ENCODE measurements around the gene FAM53A. TPM values are rescaled to one million over a fixed set of nuclear protein-coding genes. Genes with fewer than 3 reads are reported as not detected.

Gene FAM53A
- total RNA-seq, 1 experiment from 2014 or later: 1.6 TPM

- H3K9me3 ChIP-seq (ENCODE audit: low read depth, low read length, poor library complexity, severe bottlenecking): no peaks in the 10 kb centered on the region
- H3K27ac ChIP-seq (ENCODE audit: low read depth, low read length, poor library complexity, severe bottlenecking): no peak overlapping the region
- TF ChIP-seq EZH2 (IDR thresholded peaks at IDR 0.05; ENCODE audit: borderline replicate concordance, low read depth, low read length, poor library complexity, severe bottlenecking) (no peak), CTCF (conservative IDR thresholded peaks at IDR 0.05; ENCODE audit: low read depth, low read length) (no peak)
- DNase-seq (ENCODE audit: low spot score): no peak
- H3K4me1 ChIP-seq (ENCODE audit: insufficient read depth, low read length, poor library complexity, severe bottlenecking): peaks cover 10% of the 10 kb centered on the region
- CTCF ChIA-PET: no interaction called here
- H3K36me3 ChIP-seq (ENCODE audit: insufficient read depth, low read length, poor library complexity, severe bottlenecking): peaks cover 27% of the 10 kb centered on the region
- POLR2A ChIA-PET (ENCODE audit: low non-redundant PET): interaction anchor here (0.5 kb wide), 1 partner anchor 163 kb away, joined by 6 read pairs; no protein-coding TSS in a partner anchor
- no TSS peak for BruUV-seq (replicated peaks)
- no peaks in the 10 kb centered on the region for H3K27me3 ChIP-seq (replicated peaks; ENCODE audit: insufficient read depth, low read depth, low read length, poor library complexity)
- no peak overlapping the region for H3K4me3 ChIP-seq (ENCODE audit: low read depth, low read length, poor library complexity, severe bottlenecking)
- intact Hi-C loops (cut with micrococcal nuclease; ENCODE audit: unreplicated experiment): no loop called here
Measured at GRCh38 chr4:1717129-1718094, 33.3 kb upstream of the FAM53A start.

- no peaks in the 10 kb centered on the region for H3K27me3 ChIP-seq (replicated peaks; ENCODE audit: insufficient read depth, low read depth, low read length, poor library complexity)
- TF ChIP-seq CTCF (conservative IDR thresholded peaks at IDR 0.05; ENCODE audit: low read depth, low read length) (no peak), EZH2 (IDR thresholded peaks at IDR 0.05; ENCODE audit: borderline replicate concordance, low read depth, low read length, poor library complexity, severe bottlenecking) (no peak)
- POLR2A ChIA-PET (ENCODE audit: low non-redundant PET): interaction anchor here (0.5 kb wide), 1 partner anchor 164 kb away, joined by 6 read pairs; no protein-coding TSS in a partner anchor
- no peak overlapping the region for H3K4me3 ChIP-seq (ENCODE audit: low read depth, low read length, poor library complexity, severe bottlenecking)
- peaks cover 10% of the 10 kb centered on the region for H3K4me1 ChIP-seq (ENCODE audit: insufficient read depth, low read length, poor library complexity, severe bottlenecking)
- no peaks in the 10 kb centered on the region for H3K9me3 ChIP-seq (ENCODE audit: low read depth, low read length, poor library complexity, severe bottlenecking)
- peak overlapping the region; percentile 13 for H3K27ac ChIP-seq (ENCODE audit: low read depth, low read length, poor library complexity, severe bottlenecking)
- CTCF ChIA-PET: no interaction called here
- intact Hi-C loops (cut with micrococcal nuclease; ENCODE audit: unreplicated experiment): no loop called here
- DNase-seq (ENCODE audit: low spot score): no peak
- BruUV-seq (replicated peaks): no TSS peak
- H3K36me3 ChIP-seq (ENCODE audit: insufficient read depth, low read length, poor library complexity, severe bottlenecking): peaks cover 27% of the 10 kb centered on the region
Measured at GRCh38 chr4:1716065-1716945, 32.2 kb upstream of the FAM53A start.

DNA sequence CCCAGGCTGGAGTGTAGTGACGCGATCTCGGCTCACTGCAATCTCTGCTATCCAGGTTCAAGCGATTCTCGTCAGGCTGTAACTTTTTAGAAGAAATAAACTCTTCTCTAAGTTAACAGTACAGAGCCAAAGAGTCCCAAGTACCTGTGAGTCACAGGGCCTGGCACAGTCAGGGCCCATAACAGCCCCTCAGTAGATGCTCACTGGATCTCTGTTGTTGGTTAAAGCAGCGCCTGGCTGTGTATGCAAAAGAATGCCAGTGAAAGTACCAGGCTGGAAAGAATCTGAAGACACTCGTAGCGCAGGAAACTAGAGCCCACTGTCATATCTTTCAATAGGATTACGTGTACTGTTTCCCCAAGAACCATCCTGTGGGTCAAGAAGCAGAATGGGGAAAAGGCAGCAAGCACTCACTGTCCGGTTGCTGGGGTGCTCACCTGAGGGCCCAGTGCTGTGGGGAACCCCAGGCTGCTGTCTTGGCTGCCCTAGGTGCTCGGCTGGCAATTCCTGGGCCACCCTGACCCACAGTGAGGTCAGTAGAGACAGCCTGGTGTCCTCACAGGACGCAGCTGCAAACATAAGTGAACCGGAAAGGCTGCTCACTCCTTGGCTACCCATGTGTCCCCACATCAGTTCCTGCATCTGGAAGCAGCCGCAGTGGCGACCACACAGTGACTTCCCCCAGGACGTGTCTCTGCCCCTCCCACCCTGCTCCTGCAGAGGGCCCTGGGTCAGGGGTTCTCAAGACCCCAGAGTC lies 31.1 kb upstream of the FAM53A start:
- CTCF ChIA-PET: interaction anchor here (0.6 kb wide), 1 partner anchor 147 kb away, joined by 13 read pairs; no protein-coding TSS in a partner anchor
- intact Hi-C loops (cut with micrococcal nuclease; ENCODE audit: unreplicated experiment): no loop called here
- H3K4me1 ChIP-seq (ENCODE audit: insufficient read depth, low read length, poor library complexity, severe bottlenecking): peaks cover 14% of the 10 kb centered on the region
- POLR2A ChIA-PET (ENCODE audit: low non-redundant PET): no interaction called here
- BruUV-seq (replicated peaks): no TSS peak
- H3K9me3 ChIP-seq (ENCODE audit: low read depth, low read length, poor library complexity, severe bottlenecking): no peaks in the 10 kb centered on the region
- no peak for DNase-seq (ENCODE audit: low spot score)
- TF ChIP-seq EZH2 (IDR thresholded peaks at IDR 0.05; ENCODE audit: borderline replicate concordance, low read depth, low read length, poor library complexity, severe bottlenecking) (no peak), CTCF (conservative IDR thresholded peaks at IDR 0.05; ENCODE audit: low read depth, low read length) (no peak)
- peak overlapping the region; percentile 85 for H3K4me3 ChIP-seq (ENCODE audit: low read depth, low read length, poor library complexity, severe bottlenecking)
- peak overlapping the region; percentile 68 for H3K27ac ChIP-seq (ENCODE audit: low read depth, low read length, poor library complexity, severe bottlenecking)
- H3K36me3 ChIP-seq (ENCODE audit: insufficient read depth, low read length, poor library complexity, severe bottlenecking): peaks cover 31% of the 10 kb centered on the region
- no peaks in the 10 kb centered on the region for H3K27me3 ChIP-seq (replicated peaks; ENCODE audit: insufficient read depth, low read depth, low read length, poor library complexity)
